GM12872 (cell line): ENCODE data around the gene ZFX.

ENCODE experiments used
- TF ChIP-seq, protein P1 (sequence below): IDR thresholded peaks from 3 replicates; pipeline ENCODE4 v1.5.1; 2011; ENCODE audit warnings: low read depth, mild to moderate bottlenecking, low read length, moderate library complexity; ENCODE audit not compliant: insufficient read depth

ZFX gene

GRCh38 chrX:24229976-24230375, 80.4 kb downstream of the ZFX start:
- TF ChIP-seq, protein P1, sequence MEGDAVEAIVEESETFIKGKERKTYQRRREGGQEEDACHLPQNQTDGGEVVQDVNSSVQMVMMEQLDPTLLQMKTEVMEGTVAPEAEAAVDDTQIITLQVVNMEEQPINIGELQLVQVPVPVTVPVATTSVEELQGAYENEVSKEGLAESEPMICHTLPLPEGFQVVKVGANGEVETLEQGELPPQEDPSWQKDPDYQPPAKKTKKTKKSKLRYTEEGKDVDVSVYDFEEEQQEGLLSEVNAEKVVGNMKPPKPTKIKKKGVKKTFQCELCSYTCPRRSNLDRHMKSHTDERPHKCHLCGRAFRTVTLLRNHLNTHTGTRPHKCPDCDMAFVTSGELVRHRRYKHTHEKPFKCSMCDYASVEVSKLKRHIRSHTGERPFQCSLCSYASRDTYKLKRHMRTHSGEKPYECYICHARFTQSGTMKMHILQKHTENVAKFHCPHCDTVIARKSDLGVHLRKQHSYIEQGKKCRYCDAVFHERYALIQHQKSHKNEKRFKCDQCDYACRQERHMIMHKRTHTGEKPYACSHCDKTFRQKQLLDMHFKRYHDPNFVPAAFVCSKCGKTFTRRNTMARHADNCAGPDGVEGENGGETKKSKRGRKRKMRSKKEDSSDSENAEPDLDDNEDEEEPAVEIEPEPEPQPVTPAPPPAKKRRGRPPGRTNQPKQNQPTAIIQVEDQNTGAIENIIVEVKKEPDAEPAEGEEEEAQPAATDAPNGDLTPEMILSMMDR, result no peak

DNA sequence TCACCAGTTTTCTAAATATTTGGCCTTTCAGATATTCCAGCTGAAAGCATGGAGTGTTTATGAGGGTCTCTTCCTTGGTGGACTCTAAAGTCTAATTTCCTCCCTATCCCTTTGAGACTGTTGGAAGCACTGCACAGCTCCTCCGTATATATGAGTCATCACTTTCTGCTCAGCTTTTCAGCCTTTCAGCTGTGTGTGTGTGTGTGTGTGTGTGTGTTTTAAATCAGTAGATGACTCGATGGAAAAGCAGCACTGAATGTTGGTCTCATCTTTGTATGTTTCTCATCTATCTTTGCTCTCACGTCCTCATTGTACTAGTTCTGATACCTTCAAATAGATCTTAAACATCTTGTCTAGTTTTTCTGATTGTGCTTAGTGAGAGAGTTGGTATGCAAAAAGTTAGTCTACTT, 81.6 kb downstream of the ZFX start:
- TF ChIP-seq, protein P1, result no peak

DNA sequence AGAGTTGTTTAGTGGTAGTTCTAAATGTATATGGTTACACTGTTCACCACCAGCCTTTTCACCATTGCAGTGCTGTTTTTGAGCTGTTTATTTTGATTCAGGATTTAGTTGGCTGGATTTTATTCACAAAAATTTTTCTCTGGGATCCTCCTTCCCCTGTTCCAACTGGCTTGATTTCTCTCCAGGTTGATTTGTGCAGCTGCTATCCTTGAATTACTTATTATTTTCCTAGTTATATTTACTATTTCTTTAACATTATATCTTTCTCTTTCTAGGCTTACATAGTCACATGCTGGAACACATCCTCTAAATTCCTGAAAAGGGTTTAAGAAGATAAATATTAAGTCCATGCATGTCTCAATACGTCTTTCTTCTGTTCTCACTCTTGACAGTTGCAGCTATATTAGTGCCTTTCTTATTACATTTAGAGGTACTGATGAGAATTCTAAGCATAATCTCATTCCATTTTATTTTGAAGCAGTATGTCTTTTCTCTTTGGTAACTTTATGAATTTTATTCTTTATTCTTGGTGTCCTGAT, 82.2 kb downstream of the ZFX start:
- TF ChIP-seq, protein P1, result no peak

DNA sequence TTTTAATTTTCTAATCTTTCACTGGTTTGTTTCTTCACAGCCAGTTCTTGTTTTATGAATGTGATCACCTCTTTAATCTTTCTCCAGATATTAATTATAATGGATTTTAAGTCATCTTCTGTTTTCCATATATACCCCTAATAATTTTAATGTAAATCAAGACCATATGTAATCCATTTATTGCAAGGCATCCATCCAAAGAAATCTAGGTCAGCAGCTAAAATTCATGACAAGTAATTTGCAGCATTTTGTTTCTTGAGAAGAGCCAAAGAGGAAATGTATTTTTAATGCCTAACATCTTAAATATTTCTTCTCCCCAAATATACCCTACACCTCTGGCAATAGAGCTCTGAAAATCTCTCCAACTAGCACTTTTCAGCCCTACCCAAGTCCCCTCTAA, 83.3 kb downstream of the ZFX start:
- TF ChIP-seq, protein P1, result no peak

DNA sequence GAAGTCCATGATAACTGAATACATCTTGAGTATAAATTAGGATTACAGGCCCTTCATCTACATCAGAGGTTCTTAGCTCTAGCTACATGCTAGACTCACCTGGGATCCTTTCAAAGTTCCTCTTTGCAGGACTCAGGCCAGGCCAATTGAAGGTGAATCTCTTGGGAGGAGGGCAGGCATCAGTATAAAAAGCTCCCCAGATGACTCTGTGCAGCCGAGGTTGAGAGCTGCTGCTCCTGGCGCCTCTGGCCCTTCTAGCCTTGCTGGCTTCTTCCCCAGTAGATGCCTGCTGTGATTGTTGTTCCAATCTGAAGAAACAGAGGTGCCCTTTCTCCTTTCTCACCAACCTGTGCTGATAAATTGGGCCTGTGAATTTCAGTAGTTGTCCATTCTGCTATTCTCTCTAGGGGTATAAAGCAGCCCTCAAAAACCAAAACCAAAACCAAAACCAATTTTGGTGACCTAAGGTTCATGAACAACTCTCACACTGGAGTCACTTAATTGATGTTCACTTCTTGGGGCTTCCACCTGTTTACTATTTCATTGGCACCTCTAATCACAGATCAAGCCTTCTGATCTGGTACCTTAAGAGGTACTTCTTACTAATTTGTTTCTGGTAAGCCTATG, 85.7 kb downstream of the ZFX start:
- TF ChIP-seq, protein P1, result no peak

DNA sequence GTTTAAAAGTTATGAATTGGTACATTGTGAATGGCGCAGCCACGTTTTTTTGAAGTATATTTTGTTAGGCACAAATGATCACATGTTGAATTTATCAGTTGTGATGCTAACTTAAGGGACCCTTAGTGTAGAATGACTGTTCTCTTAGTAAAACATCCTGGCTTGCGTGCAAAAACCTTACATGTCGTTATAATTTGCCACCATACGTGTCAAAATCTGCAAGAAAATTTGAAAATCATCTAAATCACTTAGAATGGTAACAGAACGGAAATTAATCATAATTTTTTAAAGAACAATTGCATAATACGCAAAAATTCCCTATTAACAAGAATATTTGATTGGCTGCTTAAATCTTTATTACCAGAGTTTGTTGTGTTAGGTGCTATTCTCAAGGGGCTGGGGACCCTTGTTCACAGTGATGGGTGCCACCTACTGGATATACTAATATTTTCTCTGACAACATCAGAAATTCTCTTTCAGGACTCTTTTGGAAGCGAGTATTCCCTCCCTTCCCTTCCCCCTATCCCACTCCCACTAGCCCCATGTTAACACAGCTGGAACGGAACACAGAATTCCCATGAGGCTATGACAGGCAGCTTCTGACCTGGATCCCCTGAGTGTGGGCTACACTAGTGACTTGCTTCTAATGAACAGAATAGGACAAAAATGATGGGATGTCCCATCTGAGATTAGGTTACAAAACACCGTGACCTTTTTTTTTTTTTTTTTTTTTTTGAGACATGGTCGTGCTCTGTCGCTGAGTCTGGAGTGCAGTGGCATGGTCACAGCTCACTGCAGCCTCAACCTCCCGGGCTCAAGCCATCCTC, 92.5 kb downstream of the ZFX start:
- TF ChIP-seq, protein P1, result peak; percentile 28; the same call in 1 of the 3 replicates

DNA sequence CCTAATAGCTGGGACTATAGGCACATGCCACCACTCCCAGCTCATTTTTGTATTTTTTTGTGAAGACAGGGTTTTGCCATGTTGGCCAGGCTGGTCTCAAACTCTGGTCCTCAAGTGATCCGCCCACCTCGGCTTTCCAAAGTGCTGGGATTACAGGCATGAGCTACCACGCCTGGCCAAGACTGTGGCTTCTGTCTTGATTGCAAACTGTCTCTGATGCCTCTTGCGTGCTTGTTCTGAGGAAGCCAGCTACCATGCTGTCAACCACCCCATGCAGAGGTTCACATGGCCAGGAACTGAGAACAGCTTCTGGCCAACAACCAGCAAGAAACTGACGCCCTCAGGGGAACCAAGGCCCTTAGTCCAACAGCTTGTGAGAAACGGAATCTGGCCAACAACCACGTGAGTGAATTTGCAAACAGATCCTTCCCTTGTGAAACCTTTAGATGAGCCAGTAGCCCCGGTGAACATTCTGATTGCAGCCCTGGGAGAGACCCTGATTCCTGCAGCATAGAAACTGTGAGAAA, 93.2 kb downstream of the ZFX start:
- TF ChIP-seq, protein P1, result no peak
